ENCODE data around the gene CAMK2B. TPM values are rescaled to one million over a fixed set of nuclear protein-coding genes. Genes with fewer than 3 reads are reported as not detected.
"Not testable (repeated sequence)": the region's sequence is repeated elsewhere in the genome, so short reads cannot be mapped to it uniquely, and the experiment has no call there.

The CAMK2B gene
- total RNA-seq, 2 experiments from 2014 or later = 0.97 to 1.9 TPM

- ChIA-PET POLR2A (no interaction called here), CTCF (interaction anchor here (1.7 kb wide), 1 partner anchor 22 kb away, joined by 6 read pairs; no protein-coding TSS in a partner anchor)
- DNase-seq (no peak), ATAC-seq (no peak)
- H3K4me3 Mint-ChIP-seq = no peak overlapping the region
- intact Hi-C loops (cut with micrococcal nuclease) = no loop called here
- TF ChIP-seq, protein P1, sequence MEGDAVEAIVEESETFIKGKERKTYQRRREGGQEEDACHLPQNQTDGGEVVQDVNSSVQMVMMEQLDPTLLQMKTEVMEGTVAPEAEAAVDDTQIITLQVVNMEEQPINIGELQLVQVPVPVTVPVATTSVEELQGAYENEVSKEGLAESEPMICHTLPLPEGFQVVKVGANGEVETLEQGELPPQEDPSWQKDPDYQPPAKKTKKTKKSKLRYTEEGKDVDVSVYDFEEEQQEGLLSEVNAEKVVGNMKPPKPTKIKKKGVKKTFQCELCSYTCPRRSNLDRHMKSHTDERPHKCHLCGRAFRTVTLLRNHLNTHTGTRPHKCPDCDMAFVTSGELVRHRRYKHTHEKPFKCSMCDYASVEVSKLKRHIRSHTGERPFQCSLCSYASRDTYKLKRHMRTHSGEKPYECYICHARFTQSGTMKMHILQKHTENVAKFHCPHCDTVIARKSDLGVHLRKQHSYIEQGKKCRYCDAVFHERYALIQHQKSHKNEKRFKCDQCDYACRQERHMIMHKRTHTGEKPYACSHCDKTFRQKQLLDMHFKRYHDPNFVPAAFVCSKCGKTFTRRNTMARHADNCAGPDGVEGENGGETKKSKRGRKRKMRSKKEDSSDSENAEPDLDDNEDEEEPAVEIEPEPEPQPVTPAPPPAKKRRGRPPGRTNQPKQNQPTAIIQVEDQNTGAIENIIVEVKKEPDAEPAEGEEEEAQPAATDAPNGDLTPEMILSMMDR (IDR thresholded peaks at IDR 0.05) = no peak
- no peaks in the 10 kb centered on the region for H3K27me3 Mint-ChIP-seq
- H3K4me1 Mint-ChIP-seq (ENCODE audit: low read depth) = no peaks in the 10 kb centered on the region
- no peaks in the 10 kb centered on the region for H3K36me3 Mint-ChIP-seq (ENCODE audit: low read depth)
- H3K9me3 Mint-ChIP-seq = no peaks in the 10 kb centered on the region
- H3K27ac Mint-ChIP-seq = no peak overlapping the region
Observed at GRCh38 chr7:44173911-44174693, 151.3 kb downstream of the CAMK2B start.

- ChIA-PET CTCF (interaction anchor here (1.7 kb wide), 1 partner anchor 23 kb away, joined by 6 read pairs; no protein-coding TSS in a partner anchor), POLR2A (interaction anchor here (0.6 kb wide), 1 partner anchor 50 kb away, joined by 3 read pairs; the partner anchor contains the start of gene POLD2)
- Mint-ChIP-seq H3K36me3 (ENCODE audit: low read depth) (no peaks in the 10 kb centered on the region), H3K9me3 (no peaks in the 10 kb centered on the region), H3K27me3 (no peaks in the 10 kb centered on the region), H3K4me1 (ENCODE audit: low read depth) (peaks cover under 1% of the 10 kb centered on the region), H3K27ac (no peak overlapping the region), H3K4me3 (no peak overlapping the region)
- no peak for DNase-seq
- intact Hi-C loops (cut with micrococcal nuclease) = no loop called here
- TF ChIP-seq, protein P1 (IDR thresholded peaks at IDR 0.05) = no peak
- ATAC-seq = no peak
Observed at GRCh38 chr7:44172803-44173424, 152.5 kb downstream of the CAMK2B start.

GRCh38 chr7:44172352-44172751 is 153.0 kb downstream of the CAMK2B start:
- Mint-ChIP-seq H3K27me3 (no peaks in the 10 kb centered on the region), H3K4me3 (no peak overlapping the region), H3K27ac (no peak overlapping the region), H3K9me3 (no peaks in the 10 kb centered on the region), H3K4me1 (ENCODE audit: low read depth) (peaks cover 6% of the 10 kb centered on the region), H3K36me3 (ENCODE audit: low read depth) (no peaks in the 10 kb centered on the region)
- intact Hi-C loops (cut with micrococcal nuclease) = no loop called here
- ChIA-PET POLR2A (no interaction called here), CTCF (interaction anchor here (0.8 to 1.7 kb wide), 3 partner anchors 11 to 35 kb away, joined by 3 to 6 read pairs (median 4); no protein-coding TSS in a partner anchor)
- ATAC-seq = no peak
- TF ChIP-seq, protein P1 (IDR thresholded peaks at IDR 0.05) = no peak
- no peak for DNase-seq

DNA sequence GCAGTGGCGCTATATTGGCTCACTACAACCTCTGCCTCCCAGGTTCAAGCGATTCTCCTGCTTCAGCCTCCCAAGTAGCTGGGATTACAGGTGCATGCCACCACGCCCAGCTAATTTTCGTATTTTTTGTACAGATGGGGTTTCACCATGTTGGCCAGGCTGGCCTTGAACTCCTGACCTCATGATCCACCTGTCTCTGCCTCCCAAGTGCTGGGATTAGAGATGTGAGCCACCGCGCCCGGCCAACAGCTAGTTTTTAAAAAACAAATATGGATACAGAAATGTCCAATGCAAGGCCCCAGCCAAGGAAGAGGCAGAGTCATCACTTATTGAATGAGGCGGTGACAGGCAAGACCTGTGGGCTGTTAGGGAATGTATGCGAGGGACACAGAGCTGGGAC is 153.5 kb downstream of the CAMK2B start:
- DNase-seq; H3K9me3 Mint-ChIP-seq; H3K27ac Mint-ChIP-seq; POLR2A ChIA-PET; intact Hi-C loops (cut with micrococcal nuclease); H3K36me3 Mint-ChIP-seq (ENCODE audit: low read depth); ATAC-seq; H3K4me1 Mint-ChIP-seq (ENCODE audit: low read depth); H3K27me3 Mint-ChIP-seq; H3K4me3 Mint-ChIP-seq: not testable (repeated sequence)
- CTCF ChIA-PET = interaction anchor here (0.8 to 1.7 kb wide), 3 partner anchors 11 to 34 kb away, joined by 3 to 6 read pairs (median 4); no protein-coding TSS in a partner anchor

DNA sequence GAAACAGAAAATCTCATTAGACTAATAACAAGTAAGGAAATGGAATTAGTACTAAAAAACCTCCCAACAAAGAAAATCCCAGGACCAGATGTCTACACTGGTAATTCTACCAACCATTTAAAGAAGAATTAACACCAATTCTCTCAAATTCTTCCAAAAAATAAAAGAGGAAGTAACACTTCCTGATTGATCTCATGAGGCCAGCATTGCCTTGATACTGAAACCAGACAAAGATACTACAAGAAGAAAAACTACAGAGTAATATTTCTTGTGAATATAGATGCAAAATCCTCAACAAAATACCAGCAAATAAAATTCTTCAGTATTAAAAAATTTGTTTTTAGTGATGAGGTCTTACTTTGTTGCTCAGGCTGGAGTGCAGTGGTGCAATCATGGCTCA is 157.5 kb downstream of the CAMK2B start:
- DNase-seq (no peak), ATAC-seq (no peak)
- no peaks in the 10 kb centered on the region for H3K9me3 Mint-ChIP-seq
- TF ChIP-seq, protein P1 (IDR thresholded peaks at IDR 0.05) = no peak
- no peak overlapping the region for H3K4me3 Mint-ChIP-seq
- intact Hi-C loops (cut with micrococcal nuclease) = no loop called here
- H3K27me3 Mint-ChIP-seq = no peaks in the 10 kb centered on the region
- CTCF ChIA-PET = interaction anchor here (1.4 kb wide), 1 partner anchor 82 kb away, joined by 4 read pairs; no protein-coding TSS in a partner anchor
- POLR2A ChIA-PET = no interaction called here
- H3K4me1 Mint-ChIP-seq (ENCODE audit: low read depth) = peaks cover 6% of the 10 kb centered on the region
- H3K27ac Mint-ChIP-seq = no peak overlapping the region
- no peaks in the 10 kb centered on the region for H3K36me3 Mint-ChIP-seq (ENCODE audit: low read depth)

Other genes starting within 250 kb of the CAMK2B start
- gene POLM, start 243.1 kb downstream of the CAMK2B start, total RNA-seq = 10 to 100 TPM; 35.4 to 37.2 TPM
- 10 to 100 TPM; 29.1 to 30.4 TPM for gene AEBP1, start 221.2 kb downstream of the CAMK2B start, total RNA-seq
- gene POLD2, start 202.0 kb downstream of the CAMK2B start, total RNA-seq = 100 to 1,000 TPM; 243 to 251 TPM
- gene MYL7, start 184.3 kb downstream of the CAMK2B start, total RNA-seq = not detected
- gene GCK, start 136.2 kb downstream of the CAMK2B start, total RNA-seq = 1 to 10 TPM; 2.1 to 2.6 TPM
- 10 to 100 TPM; 49.3 to 50.9 TPM for gene YKT6, start 124.6 kb downstream of the CAMK2B start, total RNA-seq
- 100 to 1,000 TPM; 102 to 107 TPM for gene NUDCD3, start 165.1 kb upstream of the CAMK2B start, total RNA-seq
- gene NPC1L1, start 215.7 kb upstream of the CAMK2B start, total RNA-seq = under 1 TPM in 1 of 2 experiments, not detected in 1; 0.07 TPM
- gene DDX56, start 248.3 kb upstream of the CAMK2B start, total RNA-seq = 10 to 100 TPM; 92.3 to 98.3 TPM

Measured in activated CD8-positive, alpha-beta T cell treated with anti-CD3 and anti-CD28 coated beads for 36 hours (primary cell).